Stimulated activated naive CD8-positive, alpha-beta T cell treated with anti-CD3 and anti-CD28 coated beads, Interleukin-15, amount 100 ng/mL, for 72 hours (primary cell): ENCODE measurements around the gene ASAP2.
A peak's percentile ranks its signal among the peaks of the same experiment; 100 is the strongest.

Experiments used
- ATAC-seq: fragments of 150-1000 bp; cut with Tn5 transposase; 2 replicates; pipeline ENCODE4 v1.10.0; 2021; ENCODE audit warnings: mild to moderate bottlenecking, moderate library complexity
- DNase-seq, 2 donors: peaks; one replicate each; pipeline ENCODE4 v3.0.0; 2021 to 2022
- H3K27ac Mint-ChIP-seq, 2 donors: one replicate each; pipeline ENCODE4 v1.8.0; 2022; ENCODE audit warnings: mild to moderate bottlenecking in 2 of 2, mixed read lengths in 2 of 2, moderate library complexity in 2 of 2
- H3K27me3 Mint-ChIP-seq: one replicate; pipeline ENCODE4 v1.8.0; 2022; ENCODE audit warnings: mixed read lengths
- H3K4me1 Mint-ChIP-seq: one replicate; pipeline ENCODE4 v1.8.0; 2022; ENCODE audit warnings: mild to moderate bottlenecking, mixed read lengths
- H3K4me3 Mint-ChIP-seq, 2 donors: one replicate each; pipeline ENCODE4 v1.8.0; 2022; ENCODE audit warnings: mild to moderate bottlenecking in 2 of 2, mixed read lengths in 2 of 2, moderate library complexity in 1 of 2
- H3K9me3 Mint-ChIP-seq, 2 donors: one replicate each; pipeline ENCODE4 v1.8.0; 2022; ENCODE audit warnings: mixed read lengths in 2 of 2

ASAP2 gene

GRCh38 chr2:9332853-9333245 is 126.2 kb downstream of the ASAP2 start:
- Mint-ChIP-seq H3K27ac (no peak overlapping the region), H3K9me3 (no peaks in the 10 kb centered on the region), H3K27me3 (no peaks in the 10 kb centered on the region), H3K4me1 (peaks cover 6% of the 10 kb centered on the region), H3K4me3 (no peak overlapping the region)
- DNase-seq, result no peak
- ATAC-seq, result no peak

GRCh38 chr2:9333591-9334171 is 127.1 kb downstream of the ASAP2 start:
- Mint-ChIP-seq H3K4me3 (no peak overlapping the region), H3K27me3 (no peaks in the 10 kb centered on the region), H3K9me3 (no peaks in the 10 kb centered on the region), H3K4me1 (peaks cover 6% of the 10 kb centered on the region), H3K27ac (no peak overlapping the region)
- DNase-seq, result no peak
- no peak for ATAC-seq

DNA sequence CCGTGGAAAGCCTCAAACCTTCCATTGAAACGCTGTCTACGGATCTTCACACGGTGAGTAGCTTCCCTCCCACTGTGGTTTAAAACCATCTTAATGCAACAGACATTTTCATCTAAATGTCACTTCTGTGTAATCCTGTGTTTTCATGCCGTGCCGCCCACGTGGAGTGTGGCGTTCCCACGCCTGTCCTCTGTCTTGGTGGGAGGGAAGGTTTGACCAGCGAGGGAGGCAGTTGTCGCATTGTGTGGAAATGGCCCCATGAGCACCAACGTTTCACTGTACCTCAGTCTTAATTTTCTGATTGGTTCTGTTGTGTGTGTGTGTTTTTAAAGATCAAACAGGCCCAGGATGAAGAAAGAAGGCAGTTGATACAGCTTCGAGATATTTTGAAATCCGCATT is 128.1 kb downstream of the ASAP2 start:
- Mint-ChIP-seq H3K27me3 (no peaks in the 10 kb centered on the region), H3K27ac (no peak overlapping the region), H3K4me3 (no peak overlapping the region), H3K9me3 (no peaks in the 10 kb centered on the region), H3K4me1 (peaks cover 6% of the 10 kb centered on the region)
- DNase-seq (no peak), ATAC-seq (no peak)

GRCh38 chr2:9335322-9335832 is 128.8 kb downstream of the ASAP2 start:
- no peak for DNase-seq
- Mint-ChIP-seq H3K4me1 (peaks cover 6% of the 10 kb centered on the region), H3K27me3 (no peaks in the 10 kb centered on the region), H3K27ac (no peak overlapping the region), H3K9me3 (no peaks in the 10 kb centered on the region), H3K4me3 (no peak overlapping the region)
- ATAC-seq, result no peak

GRCh38 chr2:9336241-9336575 is 129.6 kb downstream of the ASAP2 start:
- no peaks in the 10 kb centered on the region for H3K27me3 Mint-ChIP-seq
- peak overlapping the region in 1 of 2 donors; percentile 7 for H3K27ac Mint-ChIP-seq
- no peak overlapping the region for H3K4me3 Mint-ChIP-seq
- peak; percentile 77 for ATAC-seq
- DNase-seq, result no peak
- H3K4me1 Mint-ChIP-seq, result peaks cover 6% of the 10 kb centered on the region
- no peaks in the 10 kb centered on the region for H3K9me3 Mint-ChIP-seq

DNA sequence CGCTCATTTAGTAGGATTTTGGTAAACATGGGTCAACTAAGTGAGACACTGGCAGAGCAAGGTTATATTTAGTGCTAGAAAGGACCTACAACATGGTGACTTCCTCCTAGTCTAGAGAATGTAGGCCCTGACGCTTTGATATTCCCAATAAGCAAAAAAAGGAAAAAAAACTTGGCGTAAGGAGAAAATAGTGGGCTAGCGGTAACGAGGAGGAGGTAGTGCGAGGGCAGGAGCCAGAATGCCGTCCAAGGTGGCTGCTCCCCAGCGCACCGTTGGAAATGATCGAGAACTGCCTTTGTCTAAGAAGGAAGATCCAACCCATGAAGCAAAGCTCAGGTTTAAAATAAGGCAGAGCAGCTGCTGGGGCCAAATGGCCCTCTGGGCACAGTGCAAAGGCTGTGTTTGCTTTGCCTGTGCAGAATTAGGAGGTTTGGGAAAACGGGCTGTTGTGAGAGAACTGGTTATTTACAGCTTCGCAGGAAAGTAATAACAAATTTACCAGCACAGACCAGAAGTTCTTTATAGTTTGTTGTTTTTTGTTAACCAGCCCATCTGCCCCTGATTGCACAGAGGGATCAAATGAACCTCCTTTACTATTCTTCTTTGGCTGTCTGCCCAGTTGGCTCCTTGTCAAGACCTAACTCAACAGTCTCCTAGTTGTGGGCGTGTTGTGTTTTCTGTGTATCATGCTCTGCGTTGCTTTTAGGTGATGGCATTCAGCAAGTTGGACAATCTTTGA is 130.1 kb downstream of the ASAP2 start:
- Mint-ChIP-seq H3K4me3 (no peak overlapping the region), H3K4me1 (peaks cover 6% of the 10 kb centered on the region), H3K27ac (peak overlapping the region in 1 of 2 donors; percentile 7), H3K9me3 (no peaks in the 10 kb centered on the region), H3K27me3 (no peaks in the 10 kb centered on the region)
- no peak for DNase-seq
- no peak for ATAC-seq

DNA sequence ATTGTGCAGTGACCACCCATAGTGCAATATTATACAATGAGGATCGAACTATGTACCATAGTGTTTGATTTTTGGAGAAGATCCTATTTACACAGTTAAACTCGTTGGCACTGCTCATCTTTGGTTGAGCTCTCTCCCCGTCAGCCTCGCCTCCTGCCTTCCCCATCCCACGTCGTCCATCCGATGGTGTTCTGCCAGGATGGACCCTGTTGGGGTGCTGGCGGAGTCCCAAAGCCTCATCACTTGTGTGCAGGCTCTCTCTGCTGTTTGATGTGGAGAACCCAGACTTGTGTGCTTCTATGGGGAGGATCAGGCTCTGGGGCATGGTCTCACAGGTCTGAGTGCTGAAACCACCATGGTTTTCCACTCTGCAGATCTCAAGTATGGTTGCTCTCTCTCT is 131.3 kb downstream of the ASAP2 start:
- Mint-ChIP-seq H3K27me3 (no peaks in the 10 kb centered on the region), H3K4me1 (peaks cover 6% of the 10 kb centered on the region), H3K4me3 (no peak overlapping the region), H3K9me3 (no peaks in the 10 kb centered on the region), H3K27ac (no peak overlapping the region)
- no peak for ATAC-seq
- DNase-seq, result no peak

GRCh38 chr2:9341337-9341887 is 134.8 kb downstream of the ASAP2 start:
- no peak overlapping the region for H3K4me3 Mint-ChIP-seq
- ATAC-seq (no peak), DNase-seq (no peak)
- no peaks in the 10 kb centered on the region for H3K27me3 Mint-ChIP-seq
- no peaks in the 10 kb centered on the region for H3K9me3 Mint-ChIP-seq
- H3K27ac Mint-ChIP-seq, result no peak overlapping the region
- peaks cover 5% of the 10 kb centered on the region for H3K4me1 Mint-ChIP-seq

DNA sequence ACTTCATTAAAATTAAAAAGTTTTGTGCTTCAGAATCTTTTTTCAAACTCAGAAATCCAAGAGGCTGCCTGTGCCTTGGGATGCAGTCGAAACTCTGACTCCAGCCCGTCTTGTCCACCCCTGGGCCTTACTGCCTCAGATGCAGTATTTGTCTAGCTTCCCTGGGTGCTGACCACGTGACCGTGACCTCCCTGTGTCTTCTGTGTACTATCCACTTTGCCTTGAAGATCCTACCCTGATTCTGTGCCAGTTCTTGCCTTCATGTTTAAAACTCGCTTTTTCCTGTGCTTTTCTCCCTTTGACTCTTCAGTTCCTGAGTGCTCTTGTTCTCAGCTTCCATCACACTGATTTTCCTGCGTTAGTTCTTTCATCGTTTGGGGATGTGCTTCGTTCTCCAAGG is 136.0 kb downstream of the ASAP2 start:
- Mint-ChIP-seq H3K4me1 (no peaks in the 10 kb centered on the region), H3K9me3 (no peaks in the 10 kb centered on the region), H3K4me3 (no peak overlapping the region), H3K27me3 (no peaks in the 10 kb centered on the region), H3K27ac (no peak overlapping the region)
- ATAC-seq (no peak), DNase-seq (no peak)

DNA sequence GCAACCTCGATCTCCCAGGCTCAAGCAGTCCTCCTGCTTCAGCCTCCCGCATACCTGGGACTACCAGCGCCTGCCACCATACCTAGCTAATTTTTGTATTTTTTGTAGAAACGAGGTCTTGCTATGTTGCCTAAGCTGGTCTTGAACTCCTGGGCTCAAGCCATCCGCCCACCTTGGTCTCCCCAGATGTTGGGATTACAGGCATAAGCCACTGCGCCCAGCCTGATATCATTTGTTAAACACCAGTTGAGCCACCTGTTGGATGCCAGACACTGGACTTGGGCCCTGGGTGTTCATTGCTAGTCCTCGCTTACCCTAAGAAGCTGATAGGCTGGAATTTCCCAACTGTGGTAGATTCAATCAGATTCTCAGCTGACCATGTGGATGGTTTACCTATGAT is 136.9 kb downstream of the ASAP2 start:
- no peaks in the 10 kb centered on the region for H3K27me3 Mint-ChIP-seq
- DNase-seq (no peak), ATAC-seq (no peak)
- H3K4me1 Mint-ChIP-seq, result no peaks in the 10 kb centered on the region
- H3K4me3 Mint-ChIP-seq, result no peak overlapping the region
- H3K27ac Mint-ChIP-seq, result no peak overlapping the region
- H3K9me3 Mint-ChIP-seq, result no peaks in the 10 kb centered on the region

DNA sequence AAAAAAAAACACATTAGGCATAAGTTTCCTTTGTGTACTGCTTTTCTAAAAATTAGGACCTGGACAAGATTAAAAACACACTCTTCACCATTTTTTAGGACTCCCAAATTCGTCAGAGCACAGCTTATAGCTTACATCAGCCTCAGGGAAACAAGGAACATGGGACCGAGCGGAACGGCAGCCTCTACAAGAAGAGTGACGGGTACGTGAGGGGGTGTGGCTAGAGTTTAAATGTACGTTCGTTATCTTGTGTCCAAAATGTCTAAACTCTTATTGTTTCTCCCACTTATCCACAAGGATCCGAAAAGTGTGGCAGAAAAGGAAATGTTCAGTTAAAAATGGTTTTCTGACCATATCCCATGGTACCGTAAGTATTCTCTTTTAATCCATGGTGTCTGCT is 137.8 kb downstream of the ASAP2 start:
- H3K27me3 Mint-ChIP-seq, result no peaks in the 10 kb centered on the region
- H3K4me3 Mint-ChIP-seq, result no peak overlapping the region
- no peaks in the 10 kb centered on the region for H3K4me1 Mint-ChIP-seq
- H3K27ac Mint-ChIP-seq, result no peak overlapping the region
- ATAC-seq (no peak), DNase-seq (no peak)
- H3K9me3 Mint-ChIP-seq, result no peaks in the 10 kb centered on the region

DNA sequence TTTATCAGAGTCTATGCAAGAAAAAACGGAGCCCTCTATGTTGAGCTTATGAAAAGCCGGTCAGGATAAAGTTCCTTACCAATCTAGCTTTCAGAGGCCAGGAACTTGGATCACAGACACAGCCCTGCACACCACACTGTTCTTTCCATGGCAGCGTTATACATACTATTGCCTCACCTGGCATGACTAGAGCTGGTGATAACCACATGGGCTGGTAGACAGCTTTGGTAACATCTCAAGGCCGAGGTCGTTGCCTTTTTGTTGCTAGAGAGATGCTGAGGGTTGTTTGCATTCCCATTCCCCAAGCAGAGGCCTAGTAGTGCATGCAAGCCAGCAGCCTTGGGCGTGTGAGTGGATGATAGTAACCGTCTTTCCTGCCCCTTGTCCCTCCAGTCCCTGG is 138.7 kb downstream of the ASAP2 start:
- no peak overlapping the region for H3K4me3 Mint-ChIP-seq
- H3K4me1 Mint-ChIP-seq, result no peaks in the 10 kb centered on the region
- DNase-seq (no peak), ATAC-seq (no peak)
- no peaks in the 10 kb centered on the region for H3K27me3 Mint-ChIP-seq
- no peaks in the 10 kb centered on the region for H3K9me3 Mint-ChIP-seq
- no peak overlapping the region for H3K27ac Mint-ChIP-seq

GRCh38 chr2:9345997-9346396 is 139.4 kb downstream of the ASAP2 start:
- Mint-ChIP-seq H3K4me1 (no peaks in the 10 kb centered on the region), H3K27ac (no peak overlapping the region), H3K9me3 (no peaks in the 10 kb centered on the region), H3K27me3 (no peaks in the 10 kb centered on the region), H3K4me3 (no peak overlapping the region)
- no peak for ATAC-seq
- DNase-seq, result no peak

GRCh38 chr2:9346885-9347284 is 140.3 kb downstream of the ASAP2 start:
- Mint-ChIP-seq H3K4me3 (no peak overlapping the region), H3K4me1 (no peaks in the 10 kb centered on the region), H3K27me3 (no peaks in the 10 kb centered on the region), H3K27ac (no peak overlapping the region), H3K9me3 (no peaks in the 10 kb centered on the region)
- ATAC-seq (no peak), DNase-seq (no peak)

DNA sequence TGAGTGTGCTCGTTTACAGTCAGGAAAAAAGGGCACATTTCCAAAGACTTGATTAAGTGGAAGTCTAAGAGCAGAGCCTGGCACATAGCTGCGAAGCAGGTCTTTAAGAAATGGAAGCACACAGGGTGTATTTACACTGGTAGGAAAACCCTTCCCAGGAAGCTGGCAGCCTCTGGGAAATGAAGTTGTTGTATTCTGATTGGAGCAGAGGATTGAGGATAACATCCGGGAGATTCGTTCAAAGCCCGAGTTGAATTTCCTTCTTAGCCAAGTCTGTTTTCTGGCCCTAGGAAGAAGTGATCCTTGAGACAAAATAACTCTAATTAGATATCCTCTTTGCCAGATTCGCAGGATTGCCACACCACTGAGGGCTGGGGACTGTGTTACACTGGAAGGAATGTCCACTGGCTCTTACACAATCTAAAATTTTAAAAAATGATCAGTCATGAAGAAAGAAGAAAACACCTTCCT is 140.8 kb downstream of the ASAP2 start:
- Mint-ChIP-seq H3K4me1 (no peaks in the 10 kb centered on the region), H3K4me3 (no peak overlapping the region), H3K9me3 (no peaks in the 10 kb centered on the region), H3K27me3 (no peaks in the 10 kb centered on the region), H3K27ac (no peak overlapping the region)
- no peak for DNase-seq
- ATAC-seq, result no peak

- DNase-seq (no peak), ATAC-seq (no peak)
- H3K4me3 Mint-ChIP-seq, result no peak overlapping the region
- no peaks in the 10 kb centered on the region for H3K4me1 Mint-ChIP-seq
- H3K27ac Mint-ChIP-seq, result no peak overlapping the region
- no peaks in the 10 kb centered on the region for H3K9me3 Mint-ChIP-seq
- peaks cover 16% of the 10 kb centered on the region for H3K27me3 Mint-ChIP-seq
Observed at GRCh38 chr2:9354318-9354717, 147.7 kb downstream of the ASAP2 start.
